Activated CD4-positive, alpha-beta T cell treated with anti-CD3 and anti-CD28 coated beads, Interleukin-2, Interleukin-4, amounts not matched to agents 100 ng/mL and 50 ng/mL, durations not matched to agents 16 hours and 8 hours (primary cell): ENCODE results near the gene MOB2.

Source experiments
- DNase-seq: peaks from one replicate; pipeline ENCODE4 v3.0.0-alpha.2; 2020; ENCODE audit warnings: low spot score

MOB2 gene

GRCh38 chr11:1470681-1471611 is 15.6 kb downstream of the MOB2 start:
- DNase-seq: no peak

- DNase-seq: no peak
Observed at GRCh38 chr11:1469911-1470680, 16.5 kb downstream of the MOB2 start.

DNA sequence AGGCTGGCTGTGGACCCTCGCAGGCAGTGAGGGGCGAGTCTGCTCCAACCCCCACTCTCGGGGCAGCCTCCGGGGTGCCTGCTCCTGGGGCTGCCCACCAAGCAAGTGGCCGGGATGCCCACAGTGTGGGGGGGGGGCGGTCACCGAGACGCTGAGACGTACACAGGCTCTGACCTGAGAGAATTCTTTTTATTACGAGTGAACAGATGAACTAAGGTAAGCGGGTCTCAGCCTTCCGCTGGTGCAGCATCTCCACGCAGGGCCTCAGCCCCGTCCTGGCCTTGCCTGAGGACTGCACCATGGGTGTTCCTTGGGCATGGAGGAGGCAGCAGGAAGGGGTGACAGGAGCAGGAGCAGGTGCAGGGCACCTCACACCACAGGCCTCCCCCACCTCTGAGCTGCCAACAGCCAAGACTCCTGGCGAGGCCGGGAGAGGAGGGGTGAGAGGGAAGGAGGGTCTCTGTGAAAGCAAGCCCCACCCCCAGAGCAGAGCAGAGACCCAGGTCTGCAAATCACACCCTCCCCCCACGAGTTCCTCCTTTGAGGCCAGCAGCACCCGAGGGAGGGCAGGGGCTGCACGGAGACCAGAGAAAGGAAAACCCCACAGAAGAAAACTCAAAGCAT is 17.2 kb downstream of the MOB2 start:
- DNase-seq: no peak

GRCh38 chr11:1468473-1469066 is 18.0 kb downstream of the MOB2 start:
- DNase-seq: no peak

DNA sequence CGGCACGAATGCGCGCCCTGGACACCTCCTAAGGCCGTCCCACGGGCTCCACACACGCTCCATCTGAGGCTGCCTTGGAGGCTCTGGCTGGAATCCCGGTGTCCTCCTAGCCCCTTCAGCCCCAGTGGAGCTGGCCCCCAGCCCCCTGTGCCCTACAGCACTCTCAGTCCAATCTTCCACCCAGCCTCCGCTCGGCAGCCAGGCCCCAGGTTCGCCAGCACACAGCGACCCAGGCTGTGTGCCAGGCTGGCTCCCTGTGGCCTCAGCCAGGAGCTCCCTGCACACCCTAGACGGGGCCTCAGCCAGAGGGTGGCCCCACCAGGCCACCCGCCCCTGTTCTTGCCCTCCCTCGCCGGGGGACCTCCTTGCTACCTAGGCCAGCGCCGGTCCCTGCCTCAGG is 18.6 kb downstream of the MOB2 start:
- no peak for DNase-seq

- DNase-seq: no peak
Observed at GRCh38 chr11:1467270-1467669, 19.3 kb downstream of the MOB2 start.

- no peak for DNase-seq
Observed at GRCh38 chr11:1466784-1467183, 19.8 kb downstream of the MOB2 start.

GRCh38 chr11:1463056-1463455 is 23.5 kb downstream of the MOB2 start:
- no peak for DNase-seq

GRCh38 chr11:1462698-1462975 is 23.9 kb downstream of the MOB2 start:
- no peak for DNase-seq

- no peak for DNase-seq
Observed at GRCh38 chr11:1461826-1462697, 24.5 kb downstream of the MOB2 start.

DNA sequence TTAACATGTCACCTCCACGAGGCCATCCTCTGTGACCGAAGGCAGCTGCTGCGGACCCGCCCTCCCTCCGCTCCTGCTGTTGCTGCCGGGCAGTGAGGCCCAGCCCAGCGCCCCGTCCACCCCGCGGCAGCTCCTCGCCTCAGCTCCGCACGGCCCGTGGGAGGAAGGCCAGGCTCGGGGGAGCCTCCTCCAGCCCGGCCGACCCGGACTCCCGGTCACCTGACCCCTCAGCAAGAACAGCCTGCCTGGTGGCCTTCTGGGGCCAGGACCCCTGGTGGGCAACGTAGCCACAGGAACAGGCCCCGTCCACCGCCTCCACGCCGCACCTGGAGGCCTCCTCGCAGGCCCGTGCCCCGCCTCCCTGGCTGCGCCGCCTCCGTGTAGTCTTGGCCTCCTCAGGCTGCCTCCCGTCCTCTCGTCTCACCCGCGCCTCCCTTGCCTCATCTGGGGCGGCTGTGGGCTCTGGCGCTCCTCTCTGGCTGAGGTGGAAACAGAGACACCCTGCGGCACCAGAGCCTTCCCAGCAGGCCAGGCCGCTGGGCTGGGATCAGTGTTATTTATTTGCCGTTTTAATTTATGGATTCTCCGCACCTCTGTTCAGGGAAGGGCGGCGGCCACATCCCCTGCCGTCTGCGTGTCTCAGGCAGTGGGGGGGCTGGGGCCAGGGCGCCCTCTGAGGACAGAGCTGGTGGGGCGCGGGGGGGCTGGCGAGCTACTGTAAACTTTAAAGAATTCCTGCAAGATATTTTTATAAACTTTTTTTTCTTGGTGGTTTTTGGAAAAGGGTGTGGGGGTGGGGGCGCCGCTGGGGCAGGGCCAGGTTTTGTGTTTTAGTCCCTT is 25.4 kb downstream of the MOB2 start:
- DNase-seq: no peak

DNA sequence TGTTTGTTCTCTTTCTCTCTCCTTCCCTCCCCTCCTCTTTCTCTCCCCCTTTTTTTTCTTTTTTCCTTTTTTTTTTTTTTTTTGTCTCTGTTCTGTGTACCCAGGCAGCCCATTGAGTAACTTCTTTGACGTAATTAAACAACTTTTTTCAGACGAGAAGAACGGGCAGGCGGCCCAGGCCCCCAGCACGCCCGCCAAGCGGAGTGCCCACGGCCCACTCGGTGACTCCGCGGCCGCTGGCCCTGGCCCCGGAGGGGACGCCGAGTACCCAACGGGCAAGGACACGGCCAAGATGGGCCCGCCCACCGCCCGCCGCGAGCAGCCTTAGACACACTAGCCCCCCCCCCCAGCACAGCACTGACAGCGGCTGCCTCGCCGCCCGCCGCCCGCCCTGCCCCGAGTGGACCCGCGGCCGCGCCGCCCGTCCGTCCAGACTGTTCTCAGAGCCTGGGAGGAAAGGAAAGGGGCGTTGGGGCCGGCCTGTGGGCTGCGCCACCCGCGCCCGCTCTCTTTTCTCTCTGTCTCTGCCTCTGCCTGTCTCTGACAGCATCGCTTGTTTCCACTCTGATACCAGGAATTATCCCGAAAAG is 26.1 kb downstream of the MOB2 start:
- no peak for DNase-seq

DNA sequence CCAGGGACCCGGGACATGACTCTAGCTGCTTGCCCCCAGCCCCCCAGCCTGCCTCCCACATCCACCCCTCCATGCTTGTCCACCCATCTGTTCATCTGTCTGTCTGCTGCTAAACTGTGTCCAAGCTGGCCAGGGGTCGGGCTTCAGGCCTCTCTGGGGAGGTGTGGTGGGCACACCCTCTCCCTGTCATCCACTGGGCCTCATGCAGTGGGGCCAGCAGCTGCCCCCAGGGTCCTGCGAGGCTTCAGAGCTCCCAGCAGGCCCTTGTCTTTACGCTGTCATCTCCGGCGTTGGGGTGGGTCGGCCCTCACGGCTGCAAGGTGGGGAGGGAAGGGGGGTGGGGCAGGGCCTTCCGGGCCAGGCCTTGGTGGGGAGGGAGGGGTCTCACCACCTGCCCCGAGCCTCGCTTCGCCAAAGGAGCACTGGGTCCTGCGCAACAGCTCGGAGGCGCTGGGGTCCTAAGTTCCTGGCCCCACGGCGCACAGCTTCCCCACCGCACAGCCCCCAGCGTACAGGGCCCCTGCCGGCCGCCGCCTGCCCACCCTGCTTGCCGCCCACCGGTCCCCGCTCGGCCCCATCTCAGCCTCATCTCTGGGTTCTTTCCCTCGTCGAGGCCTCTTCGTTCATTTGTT is 26.7 kb downstream of the MOB2 start:
- DNase-seq: no peak

GRCh38 chr11:1459219-1459575 is 27.4 kb downstream of the MOB2 start:
- DNase-seq: no peak

DNA sequence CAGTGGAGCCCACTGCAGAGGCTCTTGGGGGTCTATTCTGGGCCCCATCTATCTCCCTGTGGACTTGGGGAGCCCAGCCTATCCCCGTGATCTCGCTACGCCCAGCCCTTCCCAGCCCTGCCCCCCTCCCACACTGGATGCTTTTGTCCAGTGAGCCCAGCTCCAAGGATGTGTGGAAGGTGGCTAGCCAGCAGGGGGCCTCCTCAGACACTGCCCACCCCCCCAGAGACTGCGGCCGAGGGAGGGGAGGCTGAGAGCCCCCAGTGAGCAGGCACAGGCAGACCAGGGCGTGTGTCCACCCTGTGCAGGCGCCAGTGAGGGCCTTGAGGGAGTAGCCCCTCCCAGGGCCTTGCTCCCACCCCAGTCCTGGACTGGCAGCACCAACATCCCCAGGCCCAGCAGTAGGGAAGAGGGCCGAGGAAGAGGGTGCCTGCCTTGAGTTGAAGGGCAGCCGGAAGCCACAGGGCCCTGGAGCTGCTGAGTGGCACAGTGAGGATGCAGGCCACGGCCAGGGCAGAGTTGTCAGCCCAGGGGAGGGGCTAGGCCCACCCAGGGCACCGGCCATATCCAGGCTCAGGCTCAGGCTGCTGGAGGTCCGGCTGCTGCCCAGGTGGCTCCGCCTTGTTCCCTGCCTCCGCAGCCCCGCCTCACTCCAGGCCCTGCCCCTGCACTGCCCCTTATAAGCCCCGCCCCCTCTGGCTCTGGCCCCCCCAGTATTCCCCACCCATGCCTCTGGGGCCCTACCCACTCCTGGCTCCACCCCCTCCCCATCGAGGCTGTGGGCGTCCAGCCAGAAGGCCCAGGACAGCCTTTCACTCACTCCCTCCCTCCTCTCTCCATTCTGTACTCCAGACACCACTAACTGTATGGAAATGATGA is 28.0 kb downstream of the MOB2 start:
- DNase-seq: no peak

GRCh38 chr11:1457856-1458255 is 28.7 kb downstream of the MOB2 start:
- DNase-seq: no peak

- DNase-seq: no peak
Observed at GRCh38 chr11:1457326-1457680, 29.3 kb downstream of the MOB2 start.

GRCh38 chr11:1456596-1457325 is 29.8 kb downstream of the MOB2 start:
- DNase-seq: no peak
